Measurements from ENCODE around the gene SLIT1.
A peak's percentile ranks its signal among the peaks of the same experiment; 100 is the strongest.

The SLIT1 gene

GRCh38 chr10:97136756-97137155 lies 49.0 kb downstream of the SLIT1 start:
- DNase-seq, result no peak

GRCh38 chr10:97135464-97135863 lies 50.3 kb downstream of the SLIT1 start:
- DNase-seq, result no peak

- DNase-seq, result no peak
Observed at GRCh38 chr10:97134983-97135382, 50.8 kb downstream of the SLIT1 start.

- no peak for DNase-seq
Observed at GRCh38 chr10:97134110-97134509, 51.6 kb downstream of the SLIT1 start.

- DNase-seq, result no peak
Observed at GRCh38 chr10:97132273-97132672, 53.5 kb downstream of the SLIT1 start.

GRCh38 chr10:97131666-97132065 lies 54.1 kb downstream of the SLIT1 start:
- peak; percentile 59 for DNase-seq

GRCh38 chr10:97131181-97131628 lies 54.6 kb downstream of the SLIT1 start:
- peak; percentile 36 for DNase-seq

GRCh38 chr10:97129666-97130065 lies 56.1 kb downstream of the SLIT1 start:
- no peak for DNase-seq

GRCh38 chr10:97128516-97129154 lies 57.1 kb downstream of the SLIT1 start:
- no peak for DNase-seq

- DNase-seq, result no peak
Observed at GRCh38 chr10:97128039-97128492, 57.7 kb downstream of the SLIT1 start.

GRCh38 chr10:97127509-97127908 lies 58.2 kb downstream of the SLIT1 start:
- no peak for DNase-seq

GRCh38 chr10:97124211-97124610 lies 61.5 kb downstream of the SLIT1 start:
- no peak for DNase-seq

- no peak for DNase-seq
Observed at GRCh38 chr10:97123765-97124164, 62.0 kb downstream of the SLIT1 start.

GRCh38 chr10:97121041-97121440 lies 64.7 kb downstream of the SLIT1 start:
- no peak for DNase-seq

- DNase-seq, result no peak
Observed at GRCh38 chr10:97120370-97120769, 65.4 kb downstream of the SLIT1 start.

- DNase-seq, result no peak
Observed at GRCh38 chr10:97119058-97119745, 66.6 kb downstream of the SLIT1 start.

- DNase-seq, result no peak
Observed at GRCh38 chr10:97117372-97117771, 68.4 kb downstream of the SLIT1 start.

GRCh38 chr10:97116462-97117162 lies 69.1 kb downstream of the SLIT1 start:
- no peak for DNase-seq

- no peak for DNase-seq
Observed at GRCh38 chr10:97115846-97116245, 69.9 kb downstream of the SLIT1 start.

GRCh38 chr10:97111615-97112014 lies 74.1 kb downstream of the SLIT1 start:
- no peak for DNase-seq

- no peak for DNase-seq
Observed at GRCh38 chr10:97109547-97109946, 76.2 kb downstream of the SLIT1 start.

GRCh38 chr10:97107551-97107950 lies 78.2 kb downstream of the SLIT1 start:
- DNase-seq, result no peak

GRCh38 chr10:97106207-97106606 lies 79.6 kb downstream of the SLIT1 start:
- DNase-seq, result no peak

GRCh38 chr10:97105303-97105702 lies 80.5 kb downstream of the SLIT1 start:
- DNase-seq, result no peak
